H1 (cell line): Measurements from ENCODE around the gene DENND4C. TPM values are rescaled to one million over a fixed set of nuclear protein-coding genes. Genes with fewer than 3 reads are reported as not detected.

Source experiments
- CTCF ChIA-PET: fragments of 300-600 bp; sonication (Branson Sonifier 250); formaldehyde crosslinking; loops from one replicate; lab custom pipeline; 2021; ENCODE audit not compliant: partially characterized antibody; lab: Charles Lee
- POLR2A ChIA-PET: fragments of 300-600 bp; sonication (Branson Sonifier 250); formaldehyde crosslinking; loops from one replicate; lab custom pipeline; 2021; ENCODE audit warnings: inconsistent platforms; ENCODE audit not compliant: partially characterized antibody; lab: Charles Lee
- DNase-seq, 2 experiments: peaks; one replicate each; pipeline versions ENCODE4 v3.0.0 to v3.0.0-alpha.2; 2010 to 2022; ENCODE audit warnings: low spot score in 2 of 2, low read depth in 1 of 2, mixed read lengths in 1 of 2
- FAIRE-seq: peaks from 2 replicates; lab custom pipeline; 2011; peaks lifted over from hg19 to GRCh38; lab: Jason Lieb, UNC
- H2AFZ ChIP-seq: 2 replicates; pipeline ENCODE4 v1.8.1; 2012; ENCODE audit warnings: low read length, inconsistent platforms
- H2AK5ac ChIP-seq: 2 replicates; pipeline ENCODE4 v1.6.1; 2013; ENCODE audit warnings: low read depth, low read length
- H2BK120ac ChIP-seq: replicated peaks from 2 replicates; pipeline ENCODE3; 2013; ENCODE audit warnings: low read depth, low read length, inconsistent platforms
- H2BK12ac ChIP-seq: 2 replicates; pipeline ENCODE4 v1.6.1; 2013; ENCODE audit warnings: low read depth, low read length
- H2BK15ac ChIP-seq: 2 replicates; pipeline ENCODE4 v1.6.1; 2013; ENCODE audit warnings: low read length
- H2BK20ac ChIP-seq: 2 replicates; pipeline ENCODE4 v1.6.1; 2013; ENCODE audit warnings: low read length
- H2BK5ac ChIP-seq: 2 replicates; pipeline ENCODE4 v1.6.1; 2013; ENCODE audit warnings: low read depth, low read length
- H3K14ac ChIP-seq: 2 replicates; pipeline ENCODE4 v1.6.1; 2013; ENCODE audit warnings: inconsistent platforms; ENCODE audit not compliant: insufficient read length
- H3K18ac ChIP-seq: 2 replicates; pipeline ENCODE4 v1.6.1; 2013; ENCODE audit warnings: low read length; ENCODE audit errors: extremely low read depth
- H3K23ac ChIP-seq: 2 replicates; pipeline ENCODE4 v1.6.1; 2013; ENCODE audit warnings: inconsistent platforms; ENCODE audit not compliant: insufficient read length
- H3K23me2 ChIP-seq: 2 replicates; pipeline ENCODE4 v1.6.1; 2013; ENCODE audit warnings: low read depth, low read length
- H3K27ac ChIP-seq: 2 replicates; pipeline ENCODE4 v1.6.1; 2011; ENCODE audit warnings: low read depth, low read length, inconsistent platforms
- H3K27me3 ChIP-seq, 4 experiments: replicated peaks in 1 of 4; 1 replicate in 1 of 4; 2 replicates in 3 of 4; pipeline versions ENCODE4 v1.6.1 to v1.8.1; 2011 to 2013; ENCODE audit warnings: low read length in 3 of 4, mild to moderate bottlenecking in 3 of 4, inconsistent platforms in 2 of 4, mixed read lengths in 2 of 4, moderate library complexity in 1 of 4; ENCODE audit not compliant: control insufficient read depth in 3 of 4, insufficient read depth in 3 of 4; ENCODE audit errors: extremely low read depth in 1 of 4
- H3K36me3 ChIP-seq, 4 experiments: 2 replicates each; pipeline versions ENCODE4 v1.6.1 to v1.8.1; 2011 to 2013; ENCODE audit warnings: mild to moderate bottlenecking in 4 of 4, low read length in 3 of 4, moderate library complexity in 2 of 4, control low read depth in 1 of 4, inconsistent platforms in 1 of 4; ENCODE audit not compliant: insufficient read depth in 4 of 4, control insufficient read depth in 2 of 4
- H3K4ac ChIP-seq: replicated peaks from 2 replicates; pipeline ENCODE3; 2013; ENCODE audit warnings: low read length, low read depth, mixed read lengths, inconsistent platforms; ENCODE audit not compliant: insufficient read length
- H3K4me1 ChIP-seq, 4 experiments: replicated peaks in 1 of 4; 1 replicate in 1 of 4; 2 replicates in 3 of 4; pipeline versions ENCODE4 v1.6.1 to v1.8.1; 2011 to 2013; ENCODE audit warnings: low read length in 3 of 4, inconsistent platforms in 2 of 4, mixed read lengths in 1 of 4; ENCODE audit not compliant: insufficient read depth in 4 of 4, control insufficient read depth in 3 of 4
- H3K4me2 ChIP-seq, 2 experiments: 2 replicates each; pipeline versions ENCODE4 v1.6.1 to v1.8.1; 2011 to 2013; ENCODE audit warnings: low read depth in 2 of 2, low read length in 2 of 2, control low read depth in 1 of 2, inconsistent platforms in 1 of 2, mild to moderate bottlenecking in 1 of 2; ENCODE audit not compliant: insufficient read depth in 1 of 2
- H3K4me3 ChIP-seq, 4 experiments: fragments of 200-600, 300-600 bp in 1 of 4; sonication (generic), shearing (Covaris generic), sonication (Bioruptor Twin) in 1 of 4; 2 replicates each; pipeline versions ENCODE4 v1.5.1 to v1.8.1; 2011 to 2016; ENCODE audit warnings: low read length in 4 of 4, low read depth in 3 of 4, control low read depth in 2 of 4, inconsistent platforms in 2 of 4, mild to moderate bottlenecking in 2 of 4, mixed read lengths in 1 of 4, moderate library complexity in 1 of 4; ENCODE audit not compliant: insufficient read depth in 2 of 4; ENCODE audit errors: extremely low read depth in 1 of 4
- H3K56ac ChIP-seq: replicated peaks from 2 replicates; pipeline ENCODE3; 2013; ENCODE audit warnings: low read depth, mild to moderate bottlenecking, mixed read lengths, low read length, inconsistent platforms; ENCODE audit not compliant: insufficient read length
- H3K79me1 ChIP-seq: 2 replicates; pipeline ENCODE4 v1.6.1; 2013; ENCODE audit warnings: low read depth, low read length, control low read depth
- H3K79me2 ChIP-seq, 2 experiments: 2 replicates each; pipeline versions ENCODE4 v1.6.1 to v1.8.1; 2012 to 2013; ENCODE audit warnings: low read length in 2 of 2, mild to moderate bottlenecking in 2 of 2, inconsistent platforms in 1 of 2; ENCODE audit not compliant: insufficient read depth in 2 of 2, control insufficient read depth in 1 of 2
- H3K9ac ChIP-seq, 4 experiments: replicated peaks in 1 of 4; 1 replicate in 1 of 4; 2 replicates in 3 of 4; pipeline versions ENCODE4 v1.6.1 to v1.8.1; 2011 to 2013; ENCODE audit warnings: low read depth in 3 of 4, low read length in 3 of 4, control low read depth in 2 of 4, mild to moderate bottlenecking in 2 of 4, moderate library complexity in 2 of 4, inconsistent platforms in 1 of 4; ENCODE audit errors: extremely low read depth in 1 of 4
- H3K9me3 ChIP-seq, 2 experiments: 2 replicates each; pipeline versions ENCODE4 v1.6.1 to v1.8.1; 2012 to 2013; ENCODE audit warnings: mild to moderate bottlenecking in 2 of 2, moderate library complexity in 2 of 2, control low read depth in 1 of 2, inconsistent platforms in 1 of 2, low read depth in 1 of 2, low read length in 1 of 2, mixed read lengths in 1 of 2; ENCODE audit not compliant: insufficient read depth in 2 of 2
- H4K20me1 ChIP-seq, 2 experiments: replicated peaks in 1 of 2; 2 replicates each; pipeline versions ENCODE3 to v1.8.1; 2011 to 2013; ENCODE audit warnings: inconsistent platforms in 2 of 2, low read length in 2 of 2, mild to moderate bottlenecking in 1 of 2; ENCODE audit not compliant: insufficient read depth in 2 of 2, control insufficient read depth in 1 of 2
- H4K5ac ChIP-seq: 2 replicates; pipeline ENCODE4 v1.6.1; 2013; ENCODE audit warnings: low read length, low read depth, mixed read lengths, inconsistent platforms; ENCODE audit not compliant: insufficient read length
- H4K8ac ChIP-seq: 2 replicates; pipeline ENCODE4 v1.8.0; 2013; ENCODE audit warnings: mild to moderate bottlenecking, moderate library complexity, low read length, inconsistent platforms; ENCODE audit not compliant: insufficient read depth; ENCODE audit errors: extremely low read depth
- H4K91ac ChIP-seq: replicated peaks from 2 replicates; pipeline ENCODE3; 2013; ENCODE audit warnings: low read length, mixed read lengths, inconsistent platforms; ENCODE audit not compliant: insufficient read length
- CEBPB ChIP-seq: IDR thresholded peaks from 2 replicates; pipeline ENCODE4 v1.6.1; 2012; ENCODE audit warnings: low read depth, low read length
- CTBP2 ChIP-seq: IDR thresholded peaks from 2 replicates; pipeline ENCODE4 v1.7.0; 2011; ENCODE audit warnings: borderline replicate concordance, mild to moderate bottlenecking, moderate library complexity, mixed read lengths, low read length; ENCODE audit not compliant: insufficient read depth, insufficient read length
- SRF ChIP-seq: IDR thresholded peaks from 2 replicates; pipeline ENCODE4 v1.6.1; 2011; ENCODE audit warnings: mild to moderate bottlenecking, low read depth, low read length, moderate library complexity
- WGBS, 2 experiments: shearing (Covaris generic) in 1 of 2; methylation state at CpG; one replicate each; pipeline versions ENCODE4 v1.1.6 to v1.1.7; 2013 to 2015; ENCODE audit warnings: low lambda C conversion rate in 2 of 2, mixed read lengths in 2 of 2, inconsistent platforms in 1 of 2, low coverage in 1 of 2, missing lambda C conversion rate in 1 of 2; ENCODE audit not compliant: insufficient replicate concordance in 2 of 2, insufficient coverage in 1 of 2, insufficient read length in 1 of 2; ENCODE audit errors: extremely low coverage in 1 of 2, missing lambda C conversion rate in 1 of 2; 5-methylcytosine and 5-hydroxymethylcytosine counted together
- polyA plus RNA-seq, 7 experiments: library from polyadenylated mRNA; depleted of rRNA in 3 of 7; stranded (reverse) in 5 of 7; unstranded in 2 of 7; fragments of >200 nt in 5 of 7; fragments of 200-250 nt in 2 of 7; gene quantifications; 1 replicate in 5 of 7; 2 replicates in 1 of 7; 4 replicates in 1 of 7; pipeline versions ENCODE4 v1.2.1 to v1.2.3, GENCODE V29; 2011 to 2013; ENCODE audit warnings: missing spikeins in 2 of 7, mixed read lengths in 2 of 7
- total RNA-seq: library from RNA; stranded (reverse); fragmentation: NEBNext Ultra II Directional; extraction: Animal tissue kit (Norgen Biotek cat#: 25700); gene quantifications from 2 replicates; pipeline ENCODE4 v1.2.1, GENCODE V29; 2021

Gene DENND4C
- total and polyA plus RNA-seq, 2 of the 8 experiments (the other 6 are each of a cell fraction or from before 2014, with no cell fraction given): 6.9 to 18.9 TPM

- Histone ChIP-seq H3K79me2 (no peaks in the 10 kb centered on the region), H2AFZ (no peak overlapping the region), H3K23ac (no peak overlapping the region), H3K27me3 (no peaks in the 10 kb centered on the region), H2AK5ac (no peak overlapping the region), H2BK20ac (no peak overlapping the region), H3K23me2 (no peaks in the 10 kb centered on the region; the same call in 1 of the 2 replicates), H3K18ac (no peak overlapping the region), H4K20me1 (no peaks in the 10 kb centered on the region), H3K4me2 (no peak overlapping the region), H3K4me3 (no peak overlapping the region), H3K9ac (no peak overlapping the region), H2BK12ac (no peak overlapping the region), H4K8ac (no peak overlapping the region), H3K27ac (no peak overlapping the region), H3K36me3 (peaks cover 0 to 24% (median 2%) of the 10 kb centered on the region in 4 experiments; a peak in 3 of 8 replicates), H4K91ac (no peak overlapping the region), H2BK5ac (no peak overlapping the region), H3K79me1 (no peaks in the 10 kb centered on the region), H3K4ac (no peak overlapping the region), H3K14ac (no peak overlapping the region), H3K56ac (no peak overlapping the region), H2BK120ac (no peak overlapping the region), H4K5ac (no peak overlapping the region), H3K4me1 (no peaks in the 10 kb centered on the region), H2BK15ac (no peak overlapping the region), H3K9me3 (no peaks in the 10 kb centered on the region)
- TF ChIP-seq CEBPB (peak; percentile 35; the same call in 1 of the 2 replicates), CTBP2 (no peak), SRF (no peak)
- CTCF ChIA-PET: interaction anchor here (0.7 kb wide), 1 partner anchor 149 kb away, joined by 3 read pairs; no protein-coding TSS in a partner anchor
- WGBS, 2 experiments: 86% methylated on average over 1 of the region's 1 CpG; no CpG with 5 or more reads in 1 of the 2 experiments
- POLR2A ChIA-PET: interaction anchor here (0.8 kb wide), 1 partner anchor 76 kb away, joined by 4 read pairs; no protein-coding TSS in a partner anchor
- DNase-seq: no peak
- no peak for FAIRE-seq
Observed at GRCh38 chr9:19320495-19320894, 90.0 kb downstream of the DENND4C start.
